ENCODE measurements around the gene FNTB. TPM values are rescaled to one million over a fixed set of nuclear protein-coding genes. Genes with fewer than 3 reads are reported as not detected.
A peak's percentile ranks its signal among the peaks of the same experiment; 100 is the strongest.

FNTB gene
- total RNA-seq, 4 donors from 2014 or later: 34.0 to 48.6 (median 38.8) TPM

GRCh38 chr14:65053466-65053865 lies 66.8 kb downstream of the FNTB start:
- no peak for TF ChIP-seq POLR2A (IDR thresholded peaks at IDR 0.05)
- TF ChIP-seq CTCF (IDR thresholded peaks at IDR 0.05): no peak
- intact Hi-C loops (cut with DNase I; ENCODE audit: low total_unique reads): no loop called here
- no peak for DNase-seq (ENCODE audit: low spot score in 2 of 2)
- WGBS, 2 donors: 93% methylated on average over 3 of the region's 3 CpGs
- H3K4me3 ChIP-seq (ENCODE audit: low read depth, poor library complexity, severe bottlenecking): no peak overlapping the region

- no peak for TF ChIP-seq POLR2A (IDR thresholded peaks at IDR 0.05)
- TF ChIP-seq CTCF (IDR thresholded peaks at IDR 0.05): no peak
- WGBS, 2 donors: 90 to 91% methylated on average over 20 to 21 of the region's 23 CpGs
- intact Hi-C loops (cut with DNase I; ENCODE audit: low total_unique reads): no loop called here
- H3K4me3 ChIP-seq (ENCODE audit: low read depth, poor library complexity, severe bottlenecking): no peak overlapping the region
- peak in 1 of 2 donors; percentile 77 for DNase-seq (ENCODE audit: low spot score in 2 of 2)
Observed at GRCh38 chr14:65054471-65055085, 67.9 kb downstream of the FNTB start.

GRCh38 chr14:65057695-65058094 lies 71.0 kb downstream of the FNTB start:
- no peak for TF ChIP-seq POLR2A (IDR thresholded peaks at IDR 0.05)
- TF ChIP-seq CTCF (IDR thresholded peaks at IDR 0.05): no peak
- intact Hi-C loops (cut with DNase I; ENCODE audit: low total_unique reads): no loop called here
- DNase-seq (ENCODE audit: low spot score in 2 of 2): no peak
- no peak overlapping the region for H3K4me3 ChIP-seq (ENCODE audit: low read depth, poor library complexity, severe bottlenecking)

GRCh38 chr14:65062096-65063075 lies 75.7 kb downstream of the FNTB start:
- no peak overlapping the region for H3K4me3 ChIP-seq (ENCODE audit: low read depth, poor library complexity, severe bottlenecking)
- WGBS, 2 donors: 87 to 91% methylated on average over 16 of the region's 16 CpGs
- intact Hi-C loops (cut with DNase I; ENCODE audit: low total_unique reads): no loop called here
- DNase-seq (ENCODE audit: low spot score in 2 of 2): no peak
- no peak for TF ChIP-seq CTCF (IDR thresholded peaks at IDR 0.05)
- TF ChIP-seq POLR2A (IDR thresholded peaks at IDR 0.05): no peak

GRCh38 chr14:65065719-65066118 lies 79.0 kb downstream of the FNTB start:
- DNase-seq (ENCODE audit: low spot score in 2 of 2): no peak
- intact Hi-C loops (cut with DNase I; ENCODE audit: low total_unique reads): no loop called here
- WGBS, 2 donors: 61 to 72% methylated on average over 7 of the region's 7 CpGs
- TF ChIP-seq CTCF (IDR thresholded peaks at IDR 0.05) (no peak), POLR2A (IDR thresholded peaks at IDR 0.05) (no peak)
- no peak overlapping the region for H3K4me3 ChIP-seq (ENCODE audit: low read depth, poor library complexity, severe bottlenecking)

Measured in lower leg skin (tissue), 4 donors.